Skeletal muscle satellite cell (primary cell): ENCODE results near the gene AQP2.

Experiments used
- H3K27me3 ChIP-seq: 2 replicates; pipeline ENCODE4 v1.7.0; 2013; ENCODE audit warnings: low read length; ENCODE audit not compliant: control insufficient read depth, insufficient read depth
- H3K36me3 ChIP-seq: 2 replicates; pipeline ENCODE4 v1.7.0; 2013; ENCODE audit warnings: mild to moderate bottlenecking, control low read depth, low read length; ENCODE audit not compliant: insufficient read depth
- H3K4me1 ChIP-seq: 2 replicates; pipeline ENCODE4 v1.7.0; 2013; ENCODE audit warnings: low read length; ENCODE audit not compliant: control insufficient read depth, insufficient read depth
- H3K4me2 ChIP-seq: 2 replicates; pipeline ENCODE4 v1.7.0; 2013; ENCODE audit warnings: mild to moderate bottlenecking, low read length
- H3K4me3 ChIP-seq: 2 replicates; pipeline ENCODE4 v1.7.0; 2013; ENCODE audit warnings: low read length
- H3K9ac ChIP-seq: 2 replicates; pipeline ENCODE4 v1.7.0; 2013; ENCODE audit warnings: mild to moderate bottlenecking, low read depth, low read length, moderate library complexity
- H3K9me3 ChIP-seq: replicated peaks from 2 replicates; pipeline ENCODE4 v1.7.0; 2013; ENCODE audit warnings: mild to moderate bottlenecking, control low read depth, low read length

AQP2 gene

DNA sequence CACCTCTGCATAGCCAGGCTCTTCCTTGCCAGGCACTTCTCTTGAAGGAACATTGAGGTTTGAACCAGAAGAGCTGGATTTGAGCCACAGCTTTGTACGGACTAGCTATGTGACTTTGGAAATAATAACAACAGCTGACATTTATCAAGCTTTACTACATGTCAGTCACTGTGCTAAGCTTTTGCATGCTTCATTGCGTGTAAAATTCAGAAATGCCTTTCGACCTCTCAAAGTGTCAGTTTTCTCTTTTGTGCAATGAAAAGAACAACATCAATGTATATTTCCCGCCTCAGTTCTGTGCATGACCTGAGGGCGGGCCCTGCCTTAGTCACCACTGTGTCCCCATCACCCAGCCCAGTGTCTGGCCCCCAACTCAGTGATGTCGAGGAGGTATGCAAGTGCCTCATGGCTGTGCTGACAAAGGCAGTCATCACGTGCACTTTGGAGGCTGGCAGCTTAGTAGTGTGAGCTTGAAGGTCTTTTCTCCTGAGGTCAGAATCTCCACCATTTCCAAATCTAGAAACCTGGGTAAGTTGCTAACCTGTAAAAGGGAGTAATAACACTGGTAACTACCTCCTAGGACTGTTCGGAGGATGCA lies 17.9 kb upstream of the AQP2 start:
- H3K9ac ChIP-seq, result no peak overlapping the region
- H3K4me3 ChIP-seq, result no peak overlapping the region
- no peaks in the 10 kb centered on the region for H3K27me3 ChIP-seq
- H3K36me3 ChIP-seq, result no peaks in the 10 kb centered on the region
- H3K4me2 ChIP-seq, result no peak overlapping the region
- no peaks in the 10 kb centered on the region for H3K9me3 ChIP-seq
- peaks cover 4% of the 10 kb centered on the region for H3K4me1 ChIP-seq

DNA sequence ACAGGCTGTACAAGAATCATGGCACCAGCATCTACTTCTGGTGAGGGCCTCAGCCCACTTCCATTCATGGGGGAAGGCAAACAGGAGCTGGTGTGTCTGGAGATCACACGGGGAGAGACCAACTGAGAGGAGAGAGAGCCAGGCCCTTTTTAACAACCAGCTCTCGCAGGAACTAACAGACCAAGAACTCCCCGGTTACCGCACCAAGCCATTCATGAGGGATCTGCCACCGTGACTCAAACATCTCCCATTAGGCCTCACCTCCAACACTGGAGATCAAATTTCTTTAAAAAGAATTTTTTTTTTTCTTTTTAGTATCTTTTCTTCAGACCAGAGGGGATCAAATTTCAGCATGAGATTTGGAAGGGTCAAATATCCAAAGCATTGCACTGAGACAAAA lies 16.7 kb upstream of the AQP2 start:
- H3K4me2 ChIP-seq, result no peak overlapping the region
- no peak overlapping the region for H3K4me3 ChIP-seq
- H3K36me3 ChIP-seq, result no peaks in the 10 kb centered on the region
- peaks cover 4% of the 10 kb centered on the region for H3K4me1 ChIP-seq
- no peaks in the 10 kb centered on the region for H3K9me3 ChIP-seq
- no peaks in the 10 kb centered on the region for H3K27me3 ChIP-seq
- H3K9ac ChIP-seq, result no peak overlapping the region

DNA sequence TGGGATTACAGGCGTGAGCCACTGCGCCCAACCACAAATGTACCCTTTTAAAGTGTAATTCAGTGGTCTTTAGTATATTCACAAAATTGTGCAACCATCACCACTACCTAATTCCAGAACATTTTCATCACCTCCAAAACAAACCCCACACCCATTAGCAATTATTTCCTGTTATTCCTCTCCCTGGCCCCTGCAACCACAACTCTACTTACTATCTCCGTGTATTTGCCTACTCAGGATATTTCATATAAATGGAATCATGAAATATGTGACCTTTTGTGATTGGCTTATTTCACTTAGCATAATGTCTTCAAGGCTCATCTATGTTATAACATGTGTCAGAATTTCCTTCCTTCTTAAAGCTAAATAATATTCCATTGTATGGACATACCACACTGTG lies 16.0 kb upstream of the AQP2 start:
- Histone ChIP-seq H3K4me3 (no peak overlapping the region), H3K9me3 (no peaks in the 10 kb centered on the region), H3K36me3 (no peaks in the 10 kb centered on the region), H3K27me3 (no peaks in the 10 kb centered on the region), H3K4me1 (peaks cover 4% of the 10 kb centered on the region), H3K9ac (no peak overlapping the region), H3K4me2 (no peak overlapping the region)

DNA sequence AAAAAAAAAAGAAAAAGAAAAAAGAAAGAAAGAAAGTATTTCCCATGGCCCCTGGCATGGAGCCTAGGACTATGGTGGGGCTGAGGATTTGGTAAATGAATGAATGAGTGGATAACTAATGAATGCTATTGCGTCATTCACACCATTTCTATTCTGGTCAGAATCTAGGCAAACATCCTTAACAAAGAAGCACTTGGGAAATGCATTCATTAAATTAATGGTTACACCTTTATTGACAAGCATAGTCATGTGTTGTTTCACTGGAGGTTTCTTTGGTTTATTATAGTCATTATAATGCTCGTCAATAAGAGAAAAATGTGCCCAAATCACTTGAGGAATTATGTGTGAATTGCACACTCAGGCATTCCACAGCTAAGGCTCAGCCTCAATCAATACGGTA lies 13.6 kb upstream of the AQP2 start:
- Histone ChIP-seq H3K27me3 (no peaks in the 10 kb centered on the region), H3K4me3 (no peak overlapping the region), H3K36me3 (no peaks in the 10 kb centered on the region)

DNA sequence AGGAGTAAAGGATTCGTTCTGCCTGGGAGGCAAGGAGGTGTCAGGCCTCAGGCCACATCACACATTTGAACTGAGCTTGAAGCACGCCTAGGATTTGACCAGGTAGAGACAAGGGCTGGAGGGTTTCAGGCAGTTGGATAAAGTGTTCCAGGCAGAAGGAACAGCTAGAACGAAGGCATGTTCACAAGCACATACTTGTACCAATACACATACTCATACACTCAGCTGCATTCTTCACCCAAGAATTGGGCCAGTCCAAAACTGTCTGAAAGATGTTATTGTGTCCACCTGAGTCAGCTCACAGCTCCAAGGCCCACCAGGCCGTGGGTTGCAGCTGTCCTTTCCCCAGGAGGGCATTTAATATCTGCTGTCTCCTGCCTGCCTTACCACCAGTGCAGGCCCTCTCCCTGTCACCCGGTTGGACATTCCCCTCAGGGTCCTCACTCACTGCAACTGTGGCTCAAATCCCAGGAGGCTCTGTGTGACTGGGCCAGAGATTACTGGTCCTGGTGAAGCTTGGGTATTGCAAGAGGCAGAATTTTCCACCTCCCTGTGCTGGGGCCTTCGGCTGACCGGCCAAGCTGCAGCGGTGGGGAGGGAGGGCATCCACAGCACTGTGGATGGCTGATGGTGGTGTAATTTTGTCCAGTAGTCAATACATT lies 12.8 kb upstream of the AQP2 start:
- peaks cover 4% of the 10 kb centered on the region for H3K4me1 ChIP-seq

More for the DNA sequence above, 13.6 kb upstream of the AQP2 start:
- Histone ChIP-seq H3K9me3 (no peaks in the 10 kb centered on the region), H3K9ac (no peak overlapping the region), H3K4me1 (peaks cover 4% of the 10 kb centered on the region), H3K4me2 (no peak overlapping the region)

DNA sequence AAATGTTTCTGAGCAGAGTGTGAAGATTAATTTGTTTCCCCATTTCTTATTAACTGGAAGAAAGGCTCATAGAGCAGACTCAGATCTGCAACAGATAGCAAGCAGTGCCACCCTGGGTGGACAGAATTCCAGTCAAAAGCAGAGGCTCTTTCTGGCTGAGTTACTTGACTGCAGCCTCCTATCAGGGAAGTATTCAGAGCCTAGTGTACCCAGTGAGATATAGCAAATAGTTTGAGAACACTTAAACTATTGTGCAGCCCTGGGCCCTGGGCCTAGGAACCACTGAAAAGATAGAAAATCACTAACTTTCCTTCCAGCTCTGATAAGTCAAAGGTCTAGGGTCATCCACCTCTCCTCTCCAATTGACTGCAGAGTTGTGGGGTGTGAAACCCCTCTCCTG lies 11.2 kb upstream of the AQP2 start:
- no peaks in the 10 kb centered on the region for H3K36me3 ChIP-seq
- H3K4me1 ChIP-seq, result no peaks in the 10 kb centered on the region
- H3K4me3 ChIP-seq, result no peak overlapping the region
- H3K9me3 ChIP-seq, result no peaks in the 10 kb centered on the region
- no peak overlapping the region for H3K9ac ChIP-seq
- H3K27me3 ChIP-seq, result no peaks in the 10 kb centered on the region
- no peak overlapping the region for H3K4me2 ChIP-seq

More for the DNA sequence above, 12.8 kb upstream of the AQP2 start:
- no peak overlapping the region for H3K4me2 ChIP-seq
- H3K9me3 ChIP-seq, result no peaks in the 10 kb centered on the region
- H3K36me3 ChIP-seq, result no peaks in the 10 kb centered on the region
- H3K9ac ChIP-seq, result no peak overlapping the region
- H3K27me3 ChIP-seq, result no peaks in the 10 kb centered on the region
- no peak overlapping the region for H3K4me3 ChIP-seq

DNA sequence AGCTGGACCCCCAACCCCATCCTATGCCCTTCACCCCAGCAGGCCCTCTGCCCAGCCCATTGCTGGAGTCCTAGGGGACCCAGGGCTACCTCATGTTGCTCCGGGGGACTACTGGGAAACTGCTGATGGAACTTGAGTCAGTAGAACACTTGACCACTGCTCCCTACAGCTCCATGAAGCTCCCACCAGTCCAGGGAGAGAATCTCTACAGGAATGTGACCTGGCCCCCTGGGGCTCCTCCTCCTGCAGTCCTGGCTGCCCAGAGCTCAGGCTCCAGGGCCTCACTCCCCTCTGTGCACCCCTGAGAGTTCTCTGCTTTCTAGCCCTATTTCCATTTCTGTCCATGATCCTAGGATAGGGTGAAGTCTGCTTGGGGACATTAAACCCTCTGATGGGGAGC lies 10.8 kb upstream of the AQP2 start:
- no peaks in the 10 kb centered on the region for H3K4me1 ChIP-seq
- H3K9ac ChIP-seq, result no peak overlapping the region
- no peaks in the 10 kb centered on the region for H3K9me3 ChIP-seq
- no peaks in the 10 kb centered on the region for H3K36me3 ChIP-seq
- no peak overlapping the region for H3K4me2 ChIP-seq
- no peak overlapping the region for H3K4me3 ChIP-seq
- no peaks in the 10 kb centered on the region for H3K27me3 ChIP-seq

DNA sequence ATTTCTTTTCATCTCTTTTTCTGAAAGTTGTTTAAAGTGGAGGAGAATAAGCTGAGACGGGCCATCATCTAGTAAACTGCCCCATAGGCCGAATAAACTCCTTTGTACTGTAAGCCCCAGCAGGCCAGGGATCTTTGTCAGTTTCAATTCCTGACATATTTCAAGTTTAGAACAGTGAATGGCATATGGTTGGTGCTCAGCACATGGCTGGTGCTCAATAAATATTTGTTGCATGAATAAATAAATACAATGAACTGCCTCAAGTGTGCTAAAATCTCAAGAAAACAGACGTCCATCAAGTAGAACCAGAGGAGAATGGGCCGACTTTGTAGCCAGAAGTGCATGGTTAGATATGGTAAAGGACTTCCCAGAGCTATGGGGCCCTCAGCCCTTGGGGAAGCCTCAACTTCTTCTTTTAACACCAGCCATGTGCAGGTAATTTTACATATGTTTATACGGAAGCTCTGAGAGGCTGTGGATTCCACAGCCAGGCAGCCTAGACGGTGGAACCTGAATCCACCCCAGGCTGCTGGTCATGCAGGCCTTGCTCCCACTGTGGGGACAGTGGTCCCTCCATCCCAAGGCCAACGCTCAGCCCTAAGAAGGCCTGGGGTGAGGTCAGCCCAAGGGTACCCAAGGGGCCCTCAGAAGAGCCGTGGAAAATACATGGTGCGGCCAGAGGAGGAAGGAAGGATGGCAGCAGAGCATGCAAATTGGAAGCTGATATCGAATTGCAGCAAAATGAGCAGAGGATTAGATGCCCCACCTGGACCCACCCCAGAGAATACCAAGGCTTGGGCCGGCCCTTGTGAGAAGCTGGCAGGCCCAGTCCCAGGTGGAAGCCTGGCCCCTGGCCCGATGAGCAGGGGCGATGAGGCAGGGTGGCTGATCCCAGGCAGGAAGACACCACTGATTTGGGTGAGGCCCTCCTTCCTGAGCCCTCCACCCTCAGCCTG lies 8.7 kb upstream of the AQP2 start:
- H3K27me3 ChIP-seq, result no peaks in the 10 kb centered on the region
- H3K4me1 ChIP-seq, result peaks cover 12% of the 10 kb centered on the region
- no peak overlapping the region for H3K4me2 ChIP-seq
- H3K9me3 ChIP-seq, result no peaks in the 10 kb centered on the region
- no peak overlapping the region for H3K9ac ChIP-seq
- H3K4me3 ChIP-seq, result no peak overlapping the region
- no peaks in the 10 kb centered on the region for H3K36me3 ChIP-seq

DNA sequence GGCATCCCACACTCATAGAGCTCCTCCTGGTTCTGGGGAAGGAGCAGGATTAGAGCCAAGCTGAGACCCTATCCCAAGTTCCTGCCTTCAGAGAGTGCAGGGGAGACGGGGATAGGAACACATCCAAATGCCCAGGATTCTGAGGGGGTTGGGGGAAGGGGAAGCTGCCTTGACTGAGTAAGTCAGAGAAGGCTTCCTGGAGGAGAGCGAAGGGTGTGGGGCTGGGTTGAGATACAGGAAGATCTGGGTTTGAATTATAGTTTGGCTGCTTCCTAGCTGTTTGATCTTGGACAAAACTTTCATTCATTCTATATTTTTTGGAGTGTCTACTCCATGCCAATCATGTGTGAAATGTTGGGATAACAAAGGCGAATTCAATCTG lies 8.0 kb upstream of the AQP2 start:
- no peaks in the 10 kb centered on the region for H3K36me3 ChIP-seq
- no peaks in the 10 kb centered on the region for H3K27me3 ChIP-seq
- H3K9me3 ChIP-seq, result no peaks in the 10 kb centered on the region
- no peak overlapping the region for H3K9ac ChIP-seq
- H3K4me3 ChIP-seq, result no peak overlapping the region
- no peak overlapping the region for H3K4me2 ChIP-seq
- peaks cover 12% of the 10 kb centered on the region for H3K4me1 ChIP-seq

DNA sequence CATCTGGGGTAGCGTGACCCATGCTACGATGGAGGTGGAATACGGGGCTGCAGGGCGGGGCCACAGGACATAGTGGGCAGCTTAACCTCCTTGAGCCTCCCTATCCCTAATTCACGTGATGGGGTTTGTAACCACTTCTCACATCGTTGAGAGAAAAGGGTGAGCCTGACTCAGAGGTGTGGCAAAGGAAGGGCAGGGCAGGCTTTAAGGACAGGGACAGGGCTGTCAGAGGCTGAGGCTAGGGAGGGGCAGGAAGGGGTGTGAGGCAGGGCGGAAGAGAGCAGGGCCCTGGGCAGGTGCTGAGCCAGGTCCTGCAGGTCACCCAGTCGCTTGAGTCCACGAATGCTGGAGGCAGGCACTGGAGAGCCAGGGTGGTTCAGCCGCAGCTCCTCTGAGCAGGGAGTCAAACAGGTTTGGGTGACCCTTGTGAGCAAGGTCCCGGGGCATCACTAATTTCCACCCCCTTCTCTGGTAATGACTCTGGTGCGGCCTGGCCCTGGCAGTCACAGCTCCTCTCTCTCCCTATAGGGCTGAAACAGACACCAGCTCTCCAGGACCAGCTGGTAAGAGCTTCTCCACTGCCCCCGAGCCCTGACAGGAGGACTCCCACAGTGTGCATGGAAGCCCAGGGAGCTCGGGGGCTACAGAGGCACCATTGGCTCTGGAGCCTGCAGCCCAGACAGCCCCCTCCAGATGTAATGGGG lies 7.5 kb upstream of the AQP2 start:
- H3K9ac ChIP-seq, result no peak overlapping the region
- no peaks in the 10 kb centered on the region for H3K36me3 ChIP-seq
- peaks cover 2% of the 10 kb centered on the region for H3K27me3 ChIP-seq
- no peak overlapping the region for H3K4me2 ChIP-seq
- H3K9me3 ChIP-seq, result no peaks in the 10 kb centered on the region
- H3K4me3 ChIP-seq, result no peak overlapping the region
- peaks cover 12% of the 10 kb centered on the region for H3K4me1 ChIP-seq

DNA sequence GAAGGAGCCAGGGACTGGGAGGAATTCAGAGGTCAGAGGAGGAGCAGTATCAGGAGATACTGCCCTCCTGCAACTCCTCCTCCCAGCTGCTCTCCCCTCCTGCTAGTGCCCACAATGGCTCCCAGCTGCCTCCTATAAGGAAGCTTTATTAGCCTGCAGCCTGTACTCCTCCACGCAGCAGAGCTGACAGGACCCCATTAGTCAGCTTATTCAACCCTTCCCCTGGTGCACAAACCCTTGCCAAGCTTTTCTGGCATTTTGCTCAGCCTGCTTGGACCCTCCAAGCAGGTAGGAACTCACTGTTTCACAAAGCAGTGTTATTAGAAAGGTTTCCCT lies 6.9 kb upstream of the AQP2 start:
- no peak overlapping the region for H3K4me2 ChIP-seq
- no peak overlapping the region for H3K4me3 ChIP-seq
- peaks cover 12% of the 10 kb centered on the region for H3K4me1 ChIP-seq

More for the DNA sequence above, 6.9 kb upstream of the AQP2 start:
- no peak overlapping the region for H3K9ac ChIP-seq
- no peaks in the 10 kb centered on the region for H3K9me3 ChIP-seq
- H3K27me3 ChIP-seq, result peaks cover 4% of the 10 kb centered on the region
- H3K36me3 ChIP-seq, result no peaks in the 10 kb centered on the region
